ENCODE data around the gene GALNT8. TPM values are rescaled to one million over a fixed set of nuclear protein-coding genes. Genes with fewer than 3 reads are reported as not detected.
A peak's percentile ranks its signal among the peaks of the same experiment; 100 is the strongest.

The GALNT8 gene
- polyA plus RNA-seq, 2 donors = 0.05 to 0.08 TPM

DNA sequence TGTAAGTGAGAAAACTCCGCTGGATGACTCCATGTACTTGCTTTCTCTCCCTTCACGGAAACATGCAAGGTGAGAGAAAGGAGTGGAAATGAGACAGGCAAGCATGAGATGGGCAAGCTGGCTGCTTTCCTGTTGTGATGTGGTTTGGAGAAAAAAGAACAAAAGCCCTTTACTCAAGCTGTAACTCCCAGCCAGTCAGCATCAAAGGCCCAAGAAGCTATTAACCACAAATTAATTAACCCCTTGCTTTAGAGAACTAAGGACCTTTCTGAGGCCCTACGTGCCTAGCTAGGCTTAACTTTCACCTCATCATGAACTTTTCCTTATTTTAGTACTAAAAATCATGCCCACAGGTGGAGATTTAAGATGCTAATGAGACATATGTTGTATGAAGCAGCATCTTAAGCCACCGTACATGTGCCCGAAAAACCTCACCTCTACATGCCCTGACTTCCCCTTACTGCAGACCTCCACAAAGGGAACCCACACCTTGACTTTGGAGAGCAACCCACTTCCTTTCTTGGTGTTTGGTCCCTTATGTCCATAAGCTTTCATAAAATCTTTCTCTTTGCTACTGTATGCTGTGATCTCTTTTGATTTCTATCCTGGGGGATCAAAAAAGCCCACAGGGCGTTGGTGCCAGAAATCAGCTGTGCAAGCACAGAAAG lies 87.0 kb downstream of the GALNT8 start:
- Histone ChIP-seq H3K4me3 (ENCODE audit: low read depth in 1 of 2, low read length in 2 of 2) (no peak overlapping the region), H3K27me3 (ENCODE audit: control insufficient read depth in 1 of 2, insufficient read depth in 2 of 2, low read length in 2 of 2) (peaks cover 3 to 12% of the 10 kb centered on the region in 2 donors), H3K27ac (ENCODE audit: low read depth in 2 of 2, low read length in 1 of 2) (no peak overlapping the region), H3K36me3 (ENCODE audit: control insufficient read depth in 2 of 2, insufficient read depth in 2 of 2, low read length in 1 of 2) (no peaks in the 10 kb centered on the region), H3K9me3 (ENCODE audit: control insufficient read depth in 2 of 2, insufficient read depth in 1 of 2, low read depth in 1 of 2, low read length in 1 of 2) (peaks cover 0 to 1% of the 10 kb centered on the region in 2 donors), H3K4me1 (ENCODE audit: control insufficient read depth in 2 of 2, insufficient read depth in 2 of 2, low read length in 1 of 2) (peaks cover 2 to 4% of the 10 kb centered on the region in 2 donors)
- WGBS, 2 donors = 49 to 51% methylated on average over 6 of the region's 6 CpGs

DNA sequence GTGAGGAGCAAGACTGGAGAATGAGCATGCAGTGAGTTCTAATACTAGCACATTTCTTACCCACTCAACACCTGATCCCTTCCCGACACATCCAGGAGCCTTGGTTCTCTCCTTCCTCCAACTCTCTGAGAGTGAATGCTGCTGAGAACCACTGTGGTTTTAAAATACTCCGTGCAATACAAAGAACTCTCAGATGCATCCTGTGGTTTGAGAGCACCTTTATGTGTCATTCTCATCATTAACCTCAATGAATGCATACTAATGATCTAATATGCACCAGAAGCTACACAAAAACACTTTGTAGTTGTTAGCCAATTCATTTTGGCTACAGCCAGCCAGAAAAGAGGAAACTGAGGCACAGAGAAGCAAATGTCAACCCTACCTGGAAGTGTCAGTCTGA lies 87.6 kb downstream of the GALNT8 start:
- H3K4me3 ChIP-seq (ENCODE audit: low read depth in 1 of 2, low read length in 2 of 2) = no peak overlapping the region
- WGBS, 2 donors = 46 to 52% methylated on average over 2 of the region's 2 CpGs

DNA sequence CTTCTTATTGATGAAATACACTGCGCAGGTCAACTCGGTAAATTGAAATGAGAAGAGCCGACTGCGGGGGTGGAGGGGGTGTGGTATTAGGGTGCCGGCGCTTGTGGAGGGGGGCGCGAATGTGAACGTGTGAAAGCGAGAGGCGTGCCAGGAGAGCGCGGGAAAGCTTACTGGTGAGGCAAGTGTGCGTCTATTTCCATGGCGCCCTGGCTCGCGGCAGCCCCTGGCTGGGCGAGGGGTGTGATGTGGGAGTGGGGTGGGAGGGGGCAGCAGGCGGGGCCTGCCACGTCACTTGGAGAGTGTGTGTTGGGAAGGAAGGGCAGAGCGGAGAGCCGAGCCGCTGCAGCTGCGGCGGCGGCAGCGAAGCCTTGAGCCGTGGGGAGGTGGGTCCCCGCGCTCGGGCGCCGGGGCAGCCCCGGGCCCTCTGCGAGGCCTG lies 88.8 kb downstream of the GALNT8 start:
- H3K36me3 ChIP-seq (ENCODE audit: control insufficient read depth in 2 of 2, insufficient read depth in 2 of 2, low read length in 1 of 2) = no peaks in the 10 kb centered on the region
- H3K4me1 ChIP-seq (ENCODE audit: control insufficient read depth in 2 of 2, insufficient read depth in 2 of 2, low read length in 1 of 2) = peaks cover 2 to 4% of the 10 kb centered on the region in 2 donors
- WGBS, 2 donors = 1 to 6% methylated on average over 32 to 35 of the region's 35 CpGs
- peaks cover 3 to 12% of the 10 kb centered on the region in 2 donors for H3K27me3 ChIP-seq (ENCODE audit: control insufficient read depth in 1 of 2, insufficient read depth in 2 of 2, low read length in 2 of 2)
- H3K27ac ChIP-seq (ENCODE audit: low read depth in 2 of 2, low read length in 1 of 2) = no peak overlapping the region
- peaks cover 0 to 1% of the 10 kb centered on the region in 2 donors for H3K9me3 ChIP-seq (ENCODE audit: control insufficient read depth in 2 of 2, insufficient read depth in 1 of 2, low read depth in 1 of 2, low read length in 1 of 2)
- peak overlapping the region; percentile 10 to 17 for H3K4me3 ChIP-seq (ENCODE audit: low read depth in 1 of 2, low read length in 2 of 2)

More for the DNA sequence above, 87.6 kb downstream of the GALNT8 start:
- H3K9me3 ChIP-seq (ENCODE audit: control insufficient read depth in 2 of 2, insufficient read depth in 1 of 2, low read depth in 1 of 2, low read length in 1 of 2) = peaks cover 0 to 1% of the 10 kb centered on the region in 2 donors
- no peak overlapping the region for H3K27ac ChIP-seq (ENCODE audit: low read depth in 2 of 2, low read length in 1 of 2)
- no peaks in the 10 kb centered on the region for H3K36me3 ChIP-seq (ENCODE audit: control insufficient read depth in 2 of 2, insufficient read depth in 2 of 2, low read length in 1 of 2)
- H3K27me3 ChIP-seq (ENCODE audit: control insufficient read depth in 1 of 2, insufficient read depth in 2 of 2, low read length in 2 of 2) = peaks cover 3 to 12% of the 10 kb centered on the region in 2 donors
- peaks cover 2 to 4% of the 10 kb centered on the region in 2 donors for H3K4me1 ChIP-seq (ENCODE audit: control insufficient read depth in 2 of 2, insufficient read depth in 2 of 2, low read length in 1 of 2)

DNA sequence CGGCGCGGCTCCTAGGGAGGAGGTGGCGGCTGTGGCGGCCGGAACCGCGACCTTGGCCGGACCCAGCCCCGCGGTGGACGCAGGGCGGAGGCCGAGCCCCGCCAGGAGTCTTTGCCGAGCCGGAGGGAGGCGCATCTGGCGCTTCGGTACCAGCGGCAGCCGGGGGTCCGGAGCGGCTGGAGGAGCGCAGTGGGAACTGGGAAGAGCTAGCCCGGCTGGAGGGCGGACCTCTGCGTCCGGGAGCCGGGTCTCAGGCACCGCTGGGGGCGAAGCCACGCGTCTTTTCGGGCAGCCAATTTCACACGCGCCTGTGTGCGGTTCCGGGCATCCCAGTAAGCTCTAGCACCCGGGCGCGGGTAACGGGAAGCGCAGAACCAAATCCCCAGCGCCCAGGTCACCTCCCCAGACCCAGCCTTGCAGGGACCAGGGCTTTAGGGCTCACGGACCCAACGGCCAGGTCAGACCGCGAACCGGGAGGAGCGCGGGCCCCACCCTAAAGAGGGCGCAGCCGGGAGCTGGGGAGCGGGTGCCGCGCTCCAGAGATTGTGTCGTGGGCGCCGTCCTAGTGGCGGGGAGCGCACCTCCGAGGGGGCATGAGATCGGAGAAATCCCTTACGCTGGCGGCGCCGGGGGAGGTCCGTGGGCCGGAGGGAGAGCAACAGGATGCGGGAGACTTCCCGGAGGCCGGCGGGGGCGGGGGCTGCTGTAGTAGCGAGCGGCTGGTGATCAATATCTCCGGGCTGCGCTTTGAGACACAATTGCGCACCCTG lies 89.4 kb downstream of the GALNT8 start:
- H3K36me3 ChIP-seq (ENCODE audit: control insufficient read depth in 2 of 2, insufficient read depth in 2 of 2, low read length in 1 of 2) = no peaks in the 10 kb centered on the region
- H3K27ac ChIP-seq (ENCODE audit: low read depth in 2 of 2, low read length in 1 of 2) = no peak overlapping the region
- 3 to 5% methylated on average over 63 to 80 of the region's 80 CpGs for WGBS, 2 donors
- peak overlapping the region; percentile 10 to 17 for H3K4me3 ChIP-seq (ENCODE audit: low read depth in 1 of 2, low read length in 2 of 2)
- H3K9me3 ChIP-seq (ENCODE audit: control insufficient read depth in 2 of 2, insufficient read depth in 1 of 2, low read depth in 1 of 2, low read length in 1 of 2) = peaks cover 0 to 1% of the 10 kb centered on the region in 2 donors
- peaks cover 3 to 12% of the 10 kb centered on the region in 2 donors for H3K27me3 ChIP-seq (ENCODE audit: control insufficient read depth in 1 of 2, insufficient read depth in 2 of 2, low read length in 2 of 2)
- peaks cover 2 to 4% of the 10 kb centered on the region in 2 donors for H3K4me1 ChIP-seq (ENCODE audit: control insufficient read depth in 2 of 2, insufficient read depth in 2 of 2, low read length in 1 of 2)

DNA sequence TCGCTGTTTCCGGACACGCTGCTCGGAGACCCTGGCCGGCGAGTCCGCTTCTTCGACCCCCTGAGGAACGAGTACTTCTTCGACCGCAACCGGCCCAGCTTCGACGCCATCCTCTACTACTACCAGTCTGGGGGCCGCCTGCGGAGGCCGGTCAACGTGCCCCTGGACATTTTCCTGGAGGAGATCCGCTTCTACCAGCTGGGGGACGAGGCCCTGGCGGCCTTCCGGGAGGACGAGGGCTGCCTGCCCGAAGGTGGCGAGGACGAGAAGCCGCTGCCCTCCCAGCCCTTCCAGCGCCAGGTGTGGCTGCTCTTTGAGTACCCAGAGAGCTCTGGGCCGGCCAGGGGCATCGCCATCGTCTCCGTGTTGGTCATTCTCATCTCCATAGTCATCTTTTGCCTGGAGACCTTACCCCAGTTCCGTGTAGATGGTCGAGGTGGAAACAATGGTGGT lies 90.0 kb downstream of the GALNT8 start:
- no peaks in the 10 kb centered on the region for H3K36me3 ChIP-seq (ENCODE audit: control insufficient read depth in 2 of 2, insufficient read depth in 2 of 2, low read length in 1 of 2)
- H3K4me1 ChIP-seq (ENCODE audit: control insufficient read depth in 2 of 2, insufficient read depth in 2 of 2, low read length in 1 of 2) = peaks cover 2 to 4% of the 10 kb centered on the region in 2 donors
- H3K4me3 ChIP-seq (ENCODE audit: low read depth in 1 of 2, low read length in 2 of 2) = no peak overlapping the region
- H3K27ac ChIP-seq (ENCODE audit: low read depth in 2 of 2, low read length in 1 of 2) = no peak overlapping the region
- H3K9me3 ChIP-seq (ENCODE audit: control insufficient read depth in 2 of 2, insufficient read depth in 1 of 2, low read depth in 1 of 2, low read length in 1 of 2) = peaks cover 0 to 1% of the 10 kb centered on the region in 2 donors
- 31 to 32% methylated on average over 34 of the region's 34 CpGs for WGBS, 2 donors
- peaks cover 3 to 12% of the 10 kb centered on the region in 2 donors for H3K27me3 ChIP-seq (ENCODE audit: control insufficient read depth in 1 of 2, insufficient read depth in 2 of 2, low read length in 2 of 2)

DNA sequence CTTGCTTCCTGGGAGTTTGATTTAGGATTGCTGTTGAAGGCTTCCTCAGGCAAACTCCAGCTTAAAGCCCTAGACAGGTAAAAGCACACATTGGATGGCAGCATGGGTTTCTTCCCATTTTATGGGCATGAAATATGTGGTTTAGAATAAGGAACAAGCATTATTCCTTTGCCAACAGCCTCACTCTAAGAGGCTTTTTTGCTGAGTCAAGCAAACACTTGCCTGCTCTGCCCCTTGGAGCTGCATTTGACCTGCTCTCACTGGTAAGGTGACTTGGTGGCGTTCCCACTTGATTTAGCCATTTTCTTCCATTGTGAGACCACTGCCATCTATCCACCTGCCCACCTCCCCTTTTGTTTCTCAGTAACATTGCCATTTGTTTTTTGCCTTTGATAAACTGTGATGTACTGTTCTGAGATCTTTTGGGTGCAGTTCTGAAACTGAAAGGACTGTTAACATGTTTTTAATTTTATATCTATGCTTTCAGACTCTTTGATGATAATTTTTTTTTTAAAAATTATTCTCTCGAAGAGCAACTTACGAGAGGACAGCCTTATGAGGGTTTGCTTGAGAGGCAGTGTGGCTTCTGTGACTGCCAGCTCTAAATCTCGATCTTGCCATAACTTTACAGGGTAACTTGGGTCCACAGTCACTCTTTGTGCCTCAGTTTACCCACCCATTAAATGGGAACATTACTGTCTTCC lies 92.6 kb downstream of the GALNT8 start:
- no peaks in the 10 kb centered on the region for H3K36me3 ChIP-seq (ENCODE audit: control insufficient read depth in 2 of 2, insufficient read depth in 2 of 2, low read length in 1 of 2)
- H3K4me3 ChIP-seq (ENCODE audit: low read depth in 1 of 2, low read length in 2 of 2) = no peak overlapping the region
- peaks cover 2 to 4% of the 10 kb centered on the region in 2 donors for H3K4me1 ChIP-seq (ENCODE audit: control insufficient read depth in 2 of 2, insufficient read depth in 2 of 2, low read length in 1 of 2)
- 87 to 88% methylated on average over 4 of the region's 4 CpGs for WGBS, 2 donors
- H3K27ac ChIP-seq (ENCODE audit: low read depth in 2 of 2, low read length in 1 of 2) = no peak overlapping the region
- peaks cover 3 to 12% of the 10 kb centered on the region in 2 donors for H3K27me3 ChIP-seq (ENCODE audit: control insufficient read depth in 1 of 2, insufficient read depth in 2 of 2, low read length in 2 of 2)
- H3K9me3 ChIP-seq (ENCODE audit: control insufficient read depth in 2 of 2, insufficient read depth in 1 of 2, low read depth in 1 of 2, low read length in 1 of 2) = peaks cover 0 to 1% of the 10 kb centered on the region in 2 donors

DNA sequence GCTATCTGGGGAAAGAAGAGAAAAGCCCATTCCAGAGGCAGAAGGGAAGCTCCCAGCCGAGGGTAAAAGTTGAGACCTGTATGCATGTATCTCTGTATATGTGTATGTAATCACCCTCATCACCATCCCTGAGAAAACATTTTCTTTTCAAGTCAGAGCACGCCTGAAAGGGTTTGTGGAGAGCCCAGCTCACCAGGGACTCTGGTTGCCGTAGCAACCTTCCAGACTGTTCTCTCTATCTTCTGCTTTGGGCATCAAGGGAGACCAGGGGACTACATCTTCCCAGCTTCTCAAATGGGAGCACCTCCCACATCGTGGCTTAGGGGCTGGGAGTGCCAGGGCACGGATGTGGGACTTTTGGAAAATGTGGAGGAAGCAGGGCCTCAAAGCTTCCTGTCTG lies 93.5 kb downstream of the GALNT8 start:
- 68 to 72% methylated on average over 5 of the region's 5 CpGs for WGBS, 2 donors
- H3K4me1 ChIP-seq (ENCODE audit: control insufficient read depth in 2 of 2, insufficient read depth in 2 of 2, low read length in 1 of 2) = peaks cover 2 to 4% of the 10 kb centered on the region in 2 donors
- peaks cover 3 to 12% of the 10 kb centered on the region in 2 donors for H3K27me3 ChIP-seq (ENCODE audit: control insufficient read depth in 1 of 2, insufficient read depth in 2 of 2, low read length in 2 of 2)

DNA sequence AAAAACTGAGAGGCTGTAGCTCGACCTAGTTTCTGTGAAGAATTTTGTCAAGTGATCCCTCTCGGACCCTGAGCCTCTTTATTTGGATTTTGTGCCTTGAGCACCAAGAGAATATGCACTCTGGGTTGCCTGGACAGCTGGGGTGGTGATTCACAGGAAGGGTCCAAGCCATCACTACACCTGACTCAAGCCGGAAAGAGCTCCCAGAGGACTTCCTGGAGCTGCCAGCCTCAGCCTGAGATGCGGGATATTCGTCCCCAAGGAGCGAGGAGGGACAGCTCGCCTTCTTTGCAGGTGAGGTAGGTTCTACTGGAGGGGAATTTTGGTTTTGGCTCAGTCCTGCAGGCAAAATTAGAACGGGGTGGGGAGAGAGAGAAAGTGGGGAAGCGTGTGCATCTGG lies 94.3 kb downstream of the GALNT8 start:
- no peaks in the 10 kb centered on the region for H3K36me3 ChIP-seq (ENCODE audit: control insufficient read depth in 2 of 2, insufficient read depth in 2 of 2, low read length in 1 of 2)
- H3K4me3 ChIP-seq (ENCODE audit: low read depth in 1 of 2, low read length in 2 of 2) = no peak overlapping the region
- peaks cover 0 to 1% of the 10 kb centered on the region in 2 donors for H3K9me3 ChIP-seq (ENCODE audit: control insufficient read depth in 2 of 2, insufficient read depth in 1 of 2, low read depth in 1 of 2, low read length in 1 of 2)
- H3K4me1 ChIP-seq (ENCODE audit: control insufficient read depth in 2 of 2, insufficient read depth in 2 of 2, low read length in 1 of 2) = peaks cover 2% of the 10 kb centered on the region in 2 donors
- H3K27me3 ChIP-seq (ENCODE audit: control insufficient read depth in 1 of 2, insufficient read depth in 2 of 2, low read length in 2 of 2) = peaks cover 3 to 12% of the 10 kb centered on the region in 2 donors
- WGBS, 2 donors = 78 to 85% methylated on average over 9 of the region's 9 CpGs
- H3K27ac ChIP-seq (ENCODE audit: low read depth in 2 of 2, low read length in 1 of 2) = no peak overlapping the region

More for the DNA sequence above, 93.5 kb downstream of the GALNT8 start:
- Histone ChIP-seq H3K4me3 (ENCODE audit: low read depth in 1 of 2, low read length in 2 of 2) (no peak overlapping the region), H3K27ac (ENCODE audit: low read depth in 2 of 2, low read length in 1 of 2) (no peak overlapping the region), H3K9me3 (ENCODE audit: control insufficient read depth in 2 of 2, insufficient read depth in 1 of 2, low read depth in 1 of 2, low read length in 1 of 2) (peaks cover 0 to 1% of the 10 kb centered on the region in 2 donors), H3K36me3 (ENCODE audit: control insufficient read depth in 2 of 2, insufficient read depth in 2 of 2, low read length in 1 of 2) (no peaks in the 10 kb centered on the region)

Data from esophagus (tissue), 2 donors.